ENCODE results near the gene PYGO2. TPM values are rescaled to one million over a fixed set of nuclear protein-coding genes. Genes with fewer than 3 reads are reported as not detected.

Gene PYGO2
- total RNA-seq, 4 donors from 2014 or later = 28.6 to 48.3 (median 42.9) TPM

- H3K9me3 ChIP-seq = no peaks in the 10 kb centered on the region
Observed at GRCh38 chr1:154970631-154971340, 9.2 kb upstream of the PYGO2 start, which contains the start of gene SHC1. SHC1 (minus strand) TSS chr1:154970747; CDS start chr1:154970526, 221 bp downstream.

GRCh38 chr1:154969860-154970452 lies 8.4 kb upstream of the PYGO2 start:
- no peaks in the 10 kb centered on the region for H3K9me3 ChIP-seq
- peak overlapping the region in 2 of 3 donors; percentile 23 to 38 for H3K4me3 ChIP-seq (replicated peaks in 1 of 3)
- 30 to 32% methylated on average over 19 to 22 of the region's 22 CpGs for WGBS, 2 donors
- peak; percentile 63 for DNase-seq
- H3K36me3 ChIP-seq = peaks cover 22 to 31% of the 10 kb centered on the region in 2 donors
- H3K27ac ChIP-seq = peak overlapping the region; percentile 95 to 99 (median 98)
- TF ChIP-seq, protein P1, sequence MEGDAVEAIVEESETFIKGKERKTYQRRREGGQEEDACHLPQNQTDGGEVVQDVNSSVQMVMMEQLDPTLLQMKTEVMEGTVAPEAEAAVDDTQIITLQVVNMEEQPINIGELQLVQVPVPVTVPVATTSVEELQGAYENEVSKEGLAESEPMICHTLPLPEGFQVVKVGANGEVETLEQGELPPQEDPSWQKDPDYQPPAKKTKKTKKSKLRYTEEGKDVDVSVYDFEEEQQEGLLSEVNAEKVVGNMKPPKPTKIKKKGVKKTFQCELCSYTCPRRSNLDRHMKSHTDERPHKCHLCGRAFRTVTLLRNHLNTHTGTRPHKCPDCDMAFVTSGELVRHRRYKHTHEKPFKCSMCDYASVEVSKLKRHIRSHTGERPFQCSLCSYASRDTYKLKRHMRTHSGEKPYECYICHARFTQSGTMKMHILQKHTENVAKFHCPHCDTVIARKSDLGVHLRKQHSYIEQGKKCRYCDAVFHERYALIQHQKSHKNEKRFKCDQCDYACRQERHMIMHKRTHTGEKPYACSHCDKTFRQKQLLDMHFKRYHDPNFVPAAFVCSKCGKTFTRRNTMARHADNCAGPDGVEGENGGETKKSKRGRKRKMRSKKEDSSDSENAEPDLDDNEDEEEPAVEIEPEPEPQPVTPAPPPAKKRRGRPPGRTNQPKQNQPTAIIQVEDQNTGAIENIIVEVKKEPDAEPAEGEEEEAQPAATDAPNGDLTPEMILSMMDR (IDR thresholded peaks at IDR 0.05) = no peak
- TF ChIP-seq POLR2A (IDR thresholded peaks at IDR 0.05) = no peak
- H3K27me3 ChIP-seq = no peaks in the 10 kb centered on the region
- intact Hi-C loops (cut with DNase I) = loop anchor here (5.0 kb wide), 1 partner anchor 82 kb away; the partner anchor contains the start of gene ADAM15
- H3K4me1 ChIP-seq = peaks cover 37 to 51% of the 10 kb centered on the region in 2 donors

More at GRCh38 chr1:154970631-154971340, 9.2 kb upstream of the PYGO2 start, which contains the start of gene SHC1:
- Histone ChIP-seq H3K4me3 (replicated peaks in 1 of 3) (peak within 1 kb of the TSS in 2 of 3 donors; percentile 23 to 38), H3K4me1 (peaks cover 37 to 51% of the 10 kb centered on the region in 2 donors), H3K27ac (peak within 1 kb of the TSS; percentile 95 to 99 (median 98)), H3K36me3 (peaks cover 15 to 23% of the 10 kb centered on the region in 2 donors), H3K27me3 (no peaks in the 10 kb centered on the region)
- WGBS, 2 donors = 25 to 27% methylated on average over 10 to 14 of the region's 15 CpGs
- TF ChIP-seq POLR2A (IDR thresholded peaks at IDR 0.05) = peak in 1 of 2 donors; percentile 83
- TF ChIP-seq, protein P1 (IDR thresholded peaks at IDR 0.05) = no peak
- intact Hi-C loops (cut with DNase I) = loop anchor here (5.0 kb wide), 1 partner anchor 82 kb away; the partner anchor contains the start of gene ADAM15
- DNase-seq = peak; percentile 93 to 95

- WGBS, 2 donors = 58 to 65% methylated on average over 5 of the region's 5 CpGs
- Histone ChIP-seq H3K4me1 (peaks cover 37 to 51% of the 10 kb centered on the region in 2 donors), H3K27me3 (no peaks in the 10 kb centered on the region), H3K4me3 (replicated peaks in 1 of 3) (no peak overlapping the region), H3K27ac (peak overlapping the region; percentile 46 to 98 (median 95)), H3K36me3 (peaks cover 22 to 31% of the 10 kb centered on the region in 2 donors), H3K9me3 (no peaks in the 10 kb centered on the region)
- intact Hi-C loops (cut with DNase I) = no loop called here
- DNase-seq = no peak
- no peak for TF ChIP-seq POLR2A (IDR thresholded peaks at IDR 0.05)
- TF ChIP-seq, protein P1 (IDR thresholded peaks at IDR 0.05) = no peak
Observed at GRCh38 chr1:154969246-154969645, 7.7 kb upstream of the PYGO2 start.

GRCh38 chr1:154968731-154969130 lies 7.1 kb upstream of the PYGO2 start:
- Histone ChIP-seq H3K4me3 (replicated peaks in 1 of 3) (no peak overlapping the region), H3K4me1 (peaks cover 37 to 51% of the 10 kb centered on the region in 2 donors), H3K36me3 (peaks cover 23 to 31% of the 10 kb centered on the region in 2 donors), H3K27me3 (no peaks in the 10 kb centered on the region), H3K27ac (peak overlapping the region in 2 of 3 donors; percentile 95 to 98), H3K9me3 (no peaks in the 10 kb centered on the region)
- no peak for TF ChIP-seq POLR2A (IDR thresholded peaks at IDR 0.05)
- TF ChIP-seq, protein P1 (IDR thresholded peaks at IDR 0.05) = no peak
- 78 to 87% methylated on average over 3 of the region's 3 CpGs for WGBS, 2 donors
- intact Hi-C loops (cut with DNase I) = no loop called here
- DNase-seq = no peak

Measured in thyroid gland (tissue), 4 donors.